Activated effector memory CD4-positive, alpha-beta T cell treated with anti-CD3 and anti-CD28 coated beads, Interleukin-2, amount 50 U/mL, for 16 hours (primary cell): Measurements from ENCODE around the gene FILIP1.

Source experiments
- DNase-seq: peaks from one replicate; pipeline ENCODE4 v3.0.0-alpha.2; 2020

FILIP1 gene

DNA sequence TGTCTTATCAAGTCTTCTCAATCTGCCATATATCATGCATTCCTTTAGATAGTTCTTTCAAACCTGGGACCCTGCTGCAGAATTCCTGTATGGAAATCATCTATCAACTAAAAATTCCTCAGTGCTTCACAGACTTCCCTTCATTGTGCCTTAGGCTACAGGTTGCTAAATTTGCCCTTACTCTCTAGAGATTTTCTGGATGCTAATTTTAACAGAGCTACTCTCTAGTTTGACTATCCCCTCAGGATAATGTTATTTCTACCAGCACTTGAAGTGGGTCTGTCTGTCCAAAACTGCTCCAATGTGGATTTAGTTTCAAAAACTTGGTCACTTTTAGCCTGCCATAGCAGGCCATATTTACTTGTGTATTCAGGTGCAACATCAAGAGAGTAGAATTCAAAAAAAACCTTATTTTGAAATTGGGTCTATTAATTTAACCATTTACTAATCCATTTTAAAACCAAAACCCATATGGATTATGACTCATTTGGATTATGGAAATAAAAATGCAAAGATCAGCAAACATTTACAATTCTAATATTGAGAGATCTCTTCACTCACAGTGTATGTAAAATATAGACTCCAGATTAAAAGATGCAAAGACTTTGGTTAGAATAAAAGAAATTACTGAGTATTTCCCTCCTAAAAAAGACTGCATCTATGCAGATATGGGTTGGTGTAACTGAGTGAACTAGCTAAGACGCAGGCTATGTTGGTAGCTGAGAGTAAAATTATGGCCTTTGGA lies 236.1 kb downstream of the FILIP1 start:
- DNase-seq: no peak

DNA sequence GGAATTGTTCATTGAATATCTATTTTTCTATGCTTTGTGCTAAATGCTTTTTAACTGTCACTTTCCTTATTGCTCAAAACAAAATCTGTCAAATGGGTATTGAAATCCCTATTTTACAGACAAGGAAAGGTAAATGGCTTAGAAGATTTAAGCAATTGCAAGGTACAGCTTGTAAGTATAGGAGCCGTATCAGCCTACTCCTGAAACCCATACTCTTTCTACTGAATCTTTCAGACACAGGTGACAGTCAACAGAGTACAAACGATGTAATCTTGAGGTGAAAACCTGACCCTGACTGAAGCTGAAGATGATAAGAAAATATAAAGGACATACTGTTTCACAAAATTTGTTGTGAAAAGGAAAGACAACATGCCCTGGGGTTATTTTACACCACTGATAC lies 243.0 kb downstream of the FILIP1 start:
- no peak for DNase-seq

DNA sequence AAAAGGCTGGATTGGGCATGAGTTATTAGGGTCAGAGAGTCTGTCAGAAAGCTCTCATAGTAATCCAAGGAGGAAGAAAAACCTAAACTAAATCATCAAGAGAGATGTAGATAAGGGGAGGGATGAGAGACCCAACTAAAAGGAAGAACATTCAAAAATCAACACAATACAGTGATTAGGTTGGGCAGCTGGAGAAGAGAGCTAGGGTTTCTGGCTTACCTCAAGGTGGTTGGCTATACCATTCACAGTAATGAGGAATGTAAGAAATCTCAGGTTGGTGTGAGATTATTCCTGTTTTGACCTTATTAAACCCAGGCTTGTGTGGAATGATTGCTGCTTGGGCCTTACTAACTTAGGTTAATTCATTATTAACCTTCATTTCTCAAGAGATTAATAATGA lies 243.8 kb downstream of the FILIP1 start:
- no peak for DNase-seq

DNA sequence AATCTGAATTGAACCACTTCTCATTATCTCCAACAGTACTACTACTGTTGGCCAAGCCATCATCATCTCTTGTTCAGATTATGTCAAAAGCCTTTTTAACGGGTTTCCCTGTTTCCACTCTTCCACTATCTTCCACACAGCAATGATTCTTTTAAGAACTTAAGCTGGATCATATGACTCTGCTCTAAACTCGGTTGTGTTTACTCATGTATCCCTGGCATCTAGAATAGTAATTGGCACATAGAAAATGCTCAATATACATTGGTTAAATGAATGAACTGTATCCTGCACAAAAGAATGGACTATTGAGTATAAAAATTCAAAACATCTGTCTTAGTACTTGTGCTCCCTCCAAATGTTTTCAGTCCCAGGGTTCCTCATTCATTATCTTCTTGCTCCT lies 247.2 kb downstream of the FILIP1 start:
- no peak for DNase-seq

DNA sequence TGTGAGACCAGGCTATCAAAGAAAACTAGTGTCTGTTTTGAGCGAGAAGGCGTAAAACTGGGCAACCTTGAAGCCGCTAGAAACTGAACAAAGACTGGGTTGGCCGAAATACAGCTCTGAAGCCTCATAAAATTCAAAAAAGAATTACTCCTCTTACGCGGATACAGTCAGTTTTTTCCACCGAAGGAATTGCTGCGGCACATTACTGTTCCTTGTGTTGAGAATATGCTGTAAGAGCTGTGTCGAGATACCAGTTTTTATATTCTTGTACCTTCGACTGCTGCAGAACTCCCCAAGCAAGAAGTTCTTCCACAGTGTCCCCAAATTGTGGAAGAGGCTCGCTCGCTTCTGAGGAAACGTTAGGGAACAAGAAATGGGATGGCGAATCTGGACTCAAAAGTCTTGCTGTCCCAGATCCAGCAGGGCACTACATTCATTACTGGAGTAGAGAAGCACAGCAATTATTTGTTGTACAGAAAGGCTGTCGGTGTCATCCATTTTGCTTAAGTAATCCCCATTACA lies 249.5 kb downstream of the FILIP1 start:
- DNase-seq: no peak

DNA sequence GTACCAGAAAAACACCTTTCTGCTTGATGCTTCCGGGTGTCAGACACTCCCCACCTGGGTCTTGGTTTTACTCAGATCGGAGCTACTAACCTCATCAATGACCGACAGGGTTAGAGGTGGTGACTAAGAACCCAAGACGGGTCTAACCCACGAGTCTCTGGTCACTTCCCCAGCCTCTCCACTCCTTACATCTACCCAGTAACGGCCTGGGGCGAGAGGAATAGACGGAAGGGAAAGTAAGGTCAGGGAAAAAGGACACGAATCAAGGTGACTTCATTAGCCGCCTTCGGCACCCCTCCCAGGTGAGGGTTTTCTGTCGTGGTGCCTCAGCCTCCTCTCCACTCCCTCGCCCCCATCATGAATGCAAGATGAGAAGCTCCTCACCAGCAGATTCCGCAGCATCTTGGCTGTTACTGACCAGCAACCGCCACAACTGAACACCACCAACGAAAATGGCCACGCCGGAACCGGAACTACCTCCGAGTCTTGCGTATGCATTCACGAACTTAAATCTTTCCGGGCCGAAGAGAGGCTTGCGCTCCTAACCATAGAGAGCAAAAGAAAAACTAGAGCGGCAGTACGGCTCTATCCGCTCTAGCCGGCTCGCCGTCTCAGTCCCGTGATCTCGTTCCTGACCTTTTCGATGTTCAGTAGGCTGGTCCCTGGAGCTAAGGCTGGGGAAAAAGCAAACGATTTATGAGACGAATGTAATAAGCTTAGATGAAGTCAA lies 250.1 kb downstream of the FILIP1 start, which contains the start of gene COX7A2:
COX7A2 (minus strand) TSS at position 469 of the 730 bp plus-strand sequence; CDS start at position 402, 67 bp downstream.
- peak; percentile 95 for DNase-seq
